ENCODE results near the gene NELL1. TPM values are rescaled to one million over a fixed set of nuclear protein-coding genes. Genes with fewer than 3 reads are reported as not detected.

The NELL1 gene
- total and polyA plus RNA-seq, 2 donors (not counting 1 experiment from before 2014, with no cell fraction given) = not detected

DNA sequence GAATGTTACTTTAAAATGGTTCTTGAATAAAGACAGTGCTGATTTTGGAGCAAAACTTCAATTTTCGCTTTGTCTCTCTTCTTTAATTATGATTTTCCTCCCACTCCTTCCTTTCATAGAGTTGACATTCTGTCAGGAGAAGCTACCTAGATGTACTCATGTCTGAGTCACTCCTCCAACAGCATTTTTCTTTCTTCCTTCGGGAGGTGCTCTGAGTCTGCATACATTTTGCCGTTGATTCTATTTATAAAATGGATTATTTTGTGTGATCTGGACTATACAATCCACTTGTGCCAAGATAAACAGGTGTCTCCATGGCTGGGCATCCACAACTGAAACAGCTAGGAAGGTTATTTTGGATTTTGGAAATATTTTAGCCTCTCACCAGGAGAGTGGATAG lies 935.2 kb downstream of the NELL1 start:
- no peaks in the 10 kb centered on the region for H3K4me1 ChIP-seq (ENCODE audit: control insufficient read depth, extremely low read depth, insufficient read depth, low read length)
- no peaks in the 10 kb centered on the region for H3K36me3 ChIP-seq (ENCODE audit: control insufficient read depth, insufficient read depth, low read length)
- no peak for DNase-seq (ENCODE audit: low read depth in 2 of 2)
- no peak overlapping the region for H2AFZ ChIP-seq (ENCODE audit: low read length)
- TF ChIP-seq CTCF (conservative IDR thresholded peaks at IDR 0.05 in 1 of 2, IDR thresholded peaks at IDR 0.05 in 1 of 2; ENCODE audit: low read depth in 1 of 2, low read length in 2 of 2) = no peak
- no peak overlapping the region for H3K4me2 ChIP-seq (ENCODE audit: extremely low read depth, insufficient read depth, low read length)
- no peak overlapping the region for H3K9ac ChIP-seq (ENCODE audit: insufficient read depth, low read length)
- no peaks in the 10 kb centered on the region for H3K27me3 ChIP-seq (ENCODE audit: control insufficient read depth, insufficient read depth, low read length)
- H3K4me3 ChIP-seq (replicated peaks in 1 of 4; ENCODE audit: control extremely low read depth in 1 of 4, insufficient read depth in 1 of 4, low read depth in 3 of 4, low read length in 4 of 4) = no peak overlapping the region
- no peaks in the 10 kb centered on the region for H3K9me3 ChIP-seq (ENCODE audit: control insufficient read depth, insufficient read depth, low read depth, low read length)
- no peak overlapping the region for H3K27ac ChIP-seq (ENCODE audit: insufficient read depth, low read length)
- H4K20me1 ChIP-seq (ENCODE audit: control insufficient read depth, extremely low read depth, insufficient read depth, low read length) = no peaks in the 10 kb centered on the region
- H3K79me2 ChIP-seq (ENCODE audit: control insufficient read depth, insufficient read depth, low read length) = no peaks in the 10 kb centered on the region

DNA sequence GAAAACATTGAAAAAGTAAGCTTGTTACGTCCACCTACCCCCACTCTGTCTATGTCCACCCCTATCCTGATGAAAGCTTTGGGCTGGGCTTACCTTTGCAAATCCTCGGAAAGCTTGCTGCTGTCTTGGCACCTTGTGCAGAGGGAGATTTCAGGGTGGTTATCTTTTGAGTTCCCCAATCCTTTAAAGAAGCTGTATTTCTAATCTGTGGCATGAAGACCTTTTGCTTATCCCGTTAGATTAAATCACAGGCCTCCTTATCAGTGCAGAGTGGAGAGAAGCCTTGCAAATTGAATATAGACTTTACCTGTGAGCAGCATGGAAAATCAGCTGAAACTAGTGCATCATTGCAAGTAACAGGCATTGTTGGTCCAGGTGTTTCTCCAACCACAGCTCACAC lies 942.9 kb downstream of the NELL1 start:
- Histone ChIP-seq H3K79me2 (ENCODE audit: control insufficient read depth, insufficient read depth, low read length) (no peaks in the 10 kb centered on the region), H3K9me3 (ENCODE audit: control insufficient read depth, insufficient read depth, low read depth, low read length) (no peaks in the 10 kb centered on the region), H3K4me3 (replicated peaks in 1 of 4; ENCODE audit: control extremely low read depth in 1 of 4, insufficient read depth in 1 of 4, low read depth in 3 of 4, low read length in 4 of 4) (no peak overlapping the region), H3K27me3 (ENCODE audit: control insufficient read depth, insufficient read depth, low read length) (no peaks in the 10 kb centered on the region), H3K27ac (ENCODE audit: insufficient read depth, low read length) (no peak overlapping the region), H3K4me2 (ENCODE audit: extremely low read depth, insufficient read depth, low read length) (no peak overlapping the region), H2AFZ (ENCODE audit: low read length) (no peak overlapping the region), H3K4me1 (ENCODE audit: control insufficient read depth, extremely low read depth, insufficient read depth, low read length) (no peaks in the 10 kb centered on the region), H3K9ac (ENCODE audit: insufficient read depth, low read length) (no peak overlapping the region), H4K20me1 (ENCODE audit: control insufficient read depth, extremely low read depth, insufficient read depth, low read length) (no peaks in the 10 kb centered on the region), H3K36me3 (ENCODE audit: control insufficient read depth, insufficient read depth, low read length) (no peaks in the 10 kb centered on the region)
- no peak for TF ChIP-seq EZH2 (IDR thresholded peaks at IDR 0.05; ENCODE audit: low read length, missing control alignments)
- DNase-seq (ENCODE audit: low read depth in 2 of 2) = no peak

DNA sequence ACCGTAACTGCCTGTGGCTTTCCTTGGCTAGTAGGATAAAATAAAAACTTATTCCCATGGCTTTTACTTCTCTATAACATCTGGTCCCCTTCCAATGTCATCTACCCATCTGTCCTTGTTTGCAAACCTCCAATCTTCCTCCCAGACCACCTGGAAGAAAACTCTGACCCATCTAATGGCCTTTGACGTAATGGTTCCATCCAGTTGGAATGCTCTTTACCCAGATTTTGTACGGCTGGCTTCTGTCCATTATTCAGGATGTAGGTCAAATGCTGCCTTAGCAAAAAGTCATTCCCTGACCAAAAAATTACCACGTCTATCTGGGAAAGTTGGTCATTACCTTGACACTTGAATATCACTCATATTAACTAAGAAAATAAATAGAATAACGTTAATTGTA lies 945.6 kb downstream of the NELL1 start:
- no peak overlapping the region for H3K27ac ChIP-seq (ENCODE audit: insufficient read depth, low read length)
- no peak for DNase-seq (ENCODE audit: low read depth in 2 of 2)
- H3K9ac ChIP-seq (ENCODE audit: insufficient read depth, low read length) = no peak overlapping the region
- no peak overlapping the region for H3K4me2 ChIP-seq (ENCODE audit: extremely low read depth, insufficient read depth, low read length)
- no peaks in the 10 kb centered on the region for H3K79me2 ChIP-seq (ENCODE audit: control insufficient read depth, insufficient read depth, low read length)
- no peaks in the 10 kb centered on the region for H4K20me1 ChIP-seq (ENCODE audit: control insufficient read depth, extremely low read depth, insufficient read depth, low read length)
- H2AFZ ChIP-seq (ENCODE audit: low read length) = no peak overlapping the region
- TF ChIP-seq CTCF (conservative IDR thresholded peaks at IDR 0.05 in 1 of 2, IDR thresholded peaks at IDR 0.05 in 1 of 2; ENCODE audit: low read depth in 1 of 2, low read length in 2 of 2) = no peak
- TF ChIP-seq EZH2 (IDR thresholded peaks at IDR 0.05; ENCODE audit: low read length, missing control alignments) = no peak
- no peak overlapping the region for H3K4me3 ChIP-seq (replicated peaks in 1 of 4; ENCODE audit: control extremely low read depth in 1 of 4, insufficient read depth in 1 of 4, low read depth in 3 of 4, low read length in 4 of 4)
- H3K27me3 ChIP-seq (ENCODE audit: control insufficient read depth, insufficient read depth, low read length) = no peaks in the 10 kb centered on the region
- no peaks in the 10 kb centered on the region for H3K4me1 ChIP-seq (ENCODE audit: control insufficient read depth, extremely low read depth, insufficient read depth, low read length)
- no peaks in the 10 kb centered on the region for H3K36me3 ChIP-seq (ENCODE audit: control insufficient read depth, insufficient read depth, low read length)
- H3K9me3 ChIP-seq (ENCODE audit: control insufficient read depth, insufficient read depth, low read depth, low read length) = no peaks in the 10 kb centered on the region
